ENCODE results near the gene DICER1.
A peak's percentile ranks its signal among the peaks of the same experiment; 100 is the strongest.

Gene DICER1

GRCh38 chr14:95137804-95138167 is 19.5 kb downstream of the DICER1 start:
- Mint-ChIP-seq H3K36me3 (ENCODE audit: low read depth) (peaks cover 18% of the 10 kb centered on the region), H3K4me1 (peaks cover 51% of the 10 kb centered on the region), H3K4me3 (no peak overlapping the region), H3K27ac (peak overlapping the region in 2 of 3 experiments; percentile 31 to 60), H3K9me3 (no peaks in the 10 kb centered on the region), H3K27me3 (ENCODE audit: low read depth) (no peaks in the 10 kb centered on the region)
- TF ChIP-seq CTCF (IDR thresholded peaks at IDR 0.05; ENCODE audit: unreplicated experiment in 3 of 3), result no peak

GRCh38 chr14:95137164-95137803 is 20.0 kb downstream of the DICER1 start:
- Mint-ChIP-seq H3K4me1 (peaks cover 46% of the 10 kb centered on the region), H3K27ac (peak overlapping the region in 1 of 3 experiments; percentile 46), H3K36me3 (ENCODE audit: low read depth) (peaks cover 23% of the 10 kb centered on the region), H3K4me3 (no peak overlapping the region), H3K27me3 (ENCODE audit: low read depth) (no peaks in the 10 kb centered on the region), H3K9me3 (no peaks in the 10 kb centered on the region)
- TF ChIP-seq CTCF (IDR thresholded peaks at IDR 0.05; ENCODE audit: unreplicated experiment in 3 of 3), result no peak

- H3K9me3 Mint-ChIP-seq, result no peaks in the 10 kb centered on the region
- H3K4me1 Mint-ChIP-seq, result peaks cover 41% of the 10 kb centered on the region
- peaks cover 30% of the 10 kb centered on the region for H3K36me3 Mint-ChIP-seq (ENCODE audit: low read depth)
- peak overlapping the region in 1 of 3 experiments; percentile 46 for H3K27ac Mint-ChIP-seq
- H3K27me3 Mint-ChIP-seq (ENCODE audit: low read depth), result no peaks in the 10 kb centered on the region
- TF ChIP-seq CTCF (IDR thresholded peaks at IDR 0.05; ENCODE audit: unreplicated experiment in 3 of 3), result no peak
- H3K4me3 Mint-ChIP-seq, result no peak overlapping the region
These were observed 20.7 kb downstream of the DICER1 start for GRCh38 chr14:95136631-95137030.

- Mint-ChIP-seq H3K27ac (peak overlapping the region in 1 of 3 experiments; percentile 48), H3K4me3 (no peak overlapping the region), H3K27me3 (ENCODE audit: low read depth) (no peaks in the 10 kb centered on the region), H3K4me1 (peaks cover 32% of the 10 kb centered on the region), H3K36me3 (ENCODE audit: low read depth) (peaks cover 44% of the 10 kb centered on the region), H3K9me3 (no peaks in the 10 kb centered on the region)
- no peak for TF ChIP-seq CTCF (IDR thresholded peaks at IDR 0.05; ENCODE audit: unreplicated experiment in 3 of 3)
These were observed 22.9 kb downstream of the DICER1 start for GRCh38 chr14:95134304-95134933.

- peaks cover 21% of the 10 kb centered on the region for H3K4me1 Mint-ChIP-seq
- peaks cover 56% of the 10 kb centered on the region for H3K36me3 Mint-ChIP-seq (ENCODE audit: low read depth)
- no peak for TF ChIP-seq CTCF (IDR thresholded peaks at IDR 0.05; ENCODE audit: unreplicated experiment in 3 of 3)
- no peak overlapping the region for H3K4me3 Mint-ChIP-seq
- no peaks in the 10 kb centered on the region for H3K27me3 Mint-ChIP-seq (ENCODE audit: low read depth)
- H3K9me3 Mint-ChIP-seq, result no peaks in the 10 kb centered on the region
- peak overlapping the region in 1 of 3 experiments; percentile 7 for H3K27ac Mint-ChIP-seq
These were observed 24.0 kb downstream of the DICER1 start for GRCh38 chr14:95133282-95133681.

- Mint-ChIP-seq H3K27ac (peak overlapping the region in 1 of 3 experiments; percentile 7), H3K4me3 (no peak overlapping the region), H3K4me1 (peaks cover 17% of the 10 kb centered on the region), H3K27me3 (ENCODE audit: low read depth) (no peaks in the 10 kb centered on the region), H3K9me3 (no peaks in the 10 kb centered on the region), H3K36me3 (ENCODE audit: low read depth) (peaks cover 57% of the 10 kb centered on the region)
- no peak for TF ChIP-seq CTCF (IDR thresholded peaks at IDR 0.05; ENCODE audit: unreplicated experiment in 3 of 3)
These were observed 24.6 kb downstream of the DICER1 start for GRCh38 chr14:95132760-95133159.

All from nephron (organoid).